SU-DHL-6 (cell line): ENCODE results near the gene HOXB5.

ENCODE experiments used
- CTCF ChIP-seq: fragments of 200-600 bp; sonication (generic); IDR thresholded peaks from one replicate; pipeline ENCODE4 v1.5.1; 2017; ENCODE audit warnings: antibody characterized with exemption, mild to moderate bottlenecking, low read length, moderate library complexity; ENCODE audit not compliant: insufficient read depth, poor library complexity, severe bottlenecking
- EZH2phosphoT487 ChIP-seq: fragments of 200-600 bp; sonication (generic), shearing (Covaris generic); conservative IDR thresholded peaks from 2 replicates; pipeline ENCODE4 v1.6.1; 2018; ENCODE audit warnings: mild to moderate bottlenecking, antibody characterized with exemption, low read length, moderate library complexity, mixed read lengths

- TF ChIP-seq EZH2phosphoT487 (no peak), CTCF (no peak)
Observed at GRCh38 chr17:48542698-48543106, 50.9 kb downstream of the HOXB5 start.
